ENCODE data around the gene ATRIP.
"Not testable (repeated sequence)": the region's sequence is repeated elsewhere in the genome, so short reads cannot be mapped to it uniquely, and the experiment has no call there.

ATRIP gene

DNA sequence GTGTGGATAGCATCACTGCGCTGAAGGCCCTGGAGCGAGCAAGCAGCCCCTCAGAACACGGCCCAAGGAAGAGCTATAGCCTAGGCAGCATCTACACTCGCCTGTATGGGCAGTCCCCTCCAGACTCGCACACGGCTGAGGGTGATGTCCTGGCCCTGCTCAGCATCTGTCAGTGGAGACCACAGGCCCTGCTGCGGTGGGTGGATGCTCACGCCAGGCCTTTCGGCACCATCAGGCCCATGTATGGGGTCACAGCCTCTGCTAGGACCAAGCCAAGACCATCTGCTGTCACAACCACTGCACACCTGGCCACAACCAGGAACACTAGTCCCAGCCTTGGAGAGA lies 20.5 kb downstream of the ATRIP start:
- no peak for DNase-seq (ENCODE audit: extremely low read depth in 1 of 2, low read depth in 1 of 2)

DNA sequence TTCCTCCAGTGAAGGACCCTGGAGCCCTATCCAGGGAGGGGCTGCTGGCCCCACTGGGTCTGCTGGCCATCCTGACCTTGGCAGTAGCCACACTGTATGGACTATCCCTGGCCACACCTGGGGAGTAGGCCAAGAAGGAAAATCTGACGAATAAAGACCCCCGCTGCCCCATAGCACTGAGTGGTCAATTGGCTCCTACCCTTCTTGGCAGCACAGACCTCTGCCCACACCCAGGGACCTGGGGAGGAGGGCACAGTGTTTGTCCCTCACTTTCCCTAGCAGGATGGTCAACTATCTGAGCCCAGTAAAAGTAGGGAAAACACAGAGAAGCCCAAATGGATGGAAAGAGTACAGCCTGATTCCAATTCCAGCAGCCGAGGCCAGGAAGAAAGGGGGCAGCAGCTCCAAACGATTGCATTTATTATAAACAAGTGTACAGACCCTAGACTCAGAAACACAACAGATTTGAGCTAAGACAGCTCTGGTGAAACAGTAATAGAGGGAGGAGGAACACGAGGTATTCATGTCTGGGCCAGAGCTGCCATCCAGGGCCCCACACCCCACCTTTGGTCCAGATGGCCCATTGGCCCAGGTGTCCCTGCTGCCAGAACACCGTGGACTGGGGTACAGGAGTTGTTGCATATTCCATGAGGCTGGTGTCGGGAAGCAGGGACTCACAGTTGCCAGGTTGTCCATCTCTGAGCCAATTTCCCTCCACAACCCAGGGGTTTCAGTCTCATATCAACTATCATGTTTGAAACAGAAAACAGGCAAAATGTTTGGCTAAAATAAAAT lies 21.1 kb downstream of the ATRIP start:
- no peak for DNase-seq (ENCODE audit: extremely low read depth in 1 of 2, low read depth in 1 of 2)

GRCh38 chr3:48468329-48468731 lies 21.8 kb downstream of the ATRIP start:
- no peak for DNase-seq (ENCODE audit: extremely low read depth in 1 of 2, low read depth in 1 of 2)

GRCh38 chr3:48469046-48469915 lies 22.7 kb downstream of the ATRIP start:
- no peak for DNase-seq (ENCODE audit: extremely low read depth in 1 of 2, low read depth in 1 of 2)

- no peak for DNase-seq (ENCODE audit: extremely low read depth in 1 of 2, low read depth in 1 of 2)
Observed at GRCh38 chr3:48470286-48470685, 23.7 kb downstream of the ATRIP start.

- DNase-seq (ENCODE audit: extremely low read depth in 1 of 2, low read depth in 1 of 2) = no peak
Observed at GRCh38 chr3:48472673-48472922, 26.1 kb downstream of the ATRIP start.

- DNase-seq (ENCODE audit: extremely low read depth in 1 of 2, low read depth in 1 of 2) = peak; percentile 83 to 89
Observed at GRCh38 chr3:48472923-48473616, 26.5 kb downstream of the ATRIP start.

DNA sequence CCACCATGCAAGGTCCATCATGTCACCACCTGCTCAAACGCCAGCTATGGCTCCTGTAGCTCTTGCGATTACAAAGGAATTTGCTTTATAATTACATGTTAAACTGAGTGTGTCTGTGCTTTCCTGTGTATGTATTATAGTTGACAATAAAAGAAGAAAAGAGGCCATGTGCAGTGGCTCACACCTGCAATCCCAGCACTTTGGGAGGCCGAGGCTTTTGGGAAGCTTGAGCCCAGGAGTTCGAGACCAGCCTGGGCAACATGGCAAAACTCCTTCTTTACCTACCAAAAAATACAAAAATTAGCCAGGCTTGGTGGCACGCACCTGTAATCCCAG lies 27.0 kb downstream of the ATRIP start:
- no peak for DNase-seq (ENCODE audit: extremely low read depth in 1 of 2, low read depth in 1 of 2)

- not testable (repeated sequence) for DNase-seq (ENCODE audit: extremely low read depth in 1 of 2, low read depth in 1 of 2)
Observed at GRCh38 chr3:48474031-48474430, 27.5 kb downstream of the ATRIP start.

DNA sequence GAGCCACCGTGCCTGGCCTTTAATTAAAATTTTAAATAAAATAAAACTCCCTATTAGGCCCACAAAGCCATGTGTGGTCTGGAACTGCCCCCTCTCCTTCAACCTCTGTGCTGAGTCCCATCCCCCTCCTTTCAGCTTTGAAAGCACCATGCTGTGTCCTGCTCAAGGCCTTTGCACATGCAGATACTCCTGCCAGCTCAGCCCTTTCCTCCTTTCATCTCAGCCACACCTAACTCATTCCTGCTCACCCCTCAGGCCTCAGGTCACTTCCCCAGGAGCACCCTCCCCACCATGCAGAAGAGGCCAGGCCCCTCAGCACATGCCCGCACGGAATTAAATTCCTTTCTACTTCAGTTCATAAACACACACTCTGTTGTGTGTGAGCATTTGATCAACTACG lies 28.1 kb downstream of the ATRIP start:
- DNase-seq (ENCODE audit: extremely low read depth in 1 of 2, low read depth in 1 of 2) = no peak

GRCh38 chr3:48475188-48475587 lies 28.7 kb downstream of the ATRIP start:
- DNase-seq (ENCODE audit: extremely low read depth in 1 of 2, low read depth in 1 of 2) = no peak

DNA sequence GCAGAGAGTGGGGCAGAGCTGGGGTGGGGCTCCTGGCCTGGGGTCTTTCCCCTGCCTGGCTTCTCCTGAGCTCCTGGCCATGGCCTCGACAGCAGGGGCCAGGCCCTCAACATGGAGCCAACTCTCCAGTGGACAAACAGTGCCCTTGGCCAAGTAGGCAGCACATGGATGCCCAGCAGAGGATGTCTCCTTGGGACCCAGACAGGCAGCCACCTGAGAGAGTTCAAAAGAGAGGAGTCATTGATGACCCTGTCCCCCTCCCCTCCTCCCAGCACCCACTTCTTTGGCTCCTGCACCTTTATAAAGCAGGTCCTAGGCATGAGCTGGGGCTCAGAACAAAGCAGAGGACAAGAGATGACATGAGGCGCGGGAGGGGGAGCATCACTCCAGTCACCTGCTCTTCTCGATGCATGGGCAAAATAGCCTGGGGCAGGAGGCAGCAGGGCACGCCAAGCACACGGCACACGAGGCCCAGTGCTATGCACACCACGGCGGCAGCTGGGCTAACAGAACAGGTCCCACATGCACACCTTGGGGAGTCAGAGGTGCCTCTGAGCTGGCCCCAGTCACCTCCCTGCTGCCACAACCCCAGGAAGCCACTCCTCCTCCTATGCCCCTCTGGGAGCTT lies 30.0 kb downstream of the ATRIP start:
- no peak for DNase-seq (ENCODE audit: extremely low read depth in 1 of 2, low read depth in 1 of 2)

- no peak for DNase-seq (ENCODE audit: extremely low read depth in 1 of 2, low read depth in 1 of 2)
Observed at GRCh38 chr3:48477959-48478520, 31.5 kb downstream of the ATRIP start.

DNA sequence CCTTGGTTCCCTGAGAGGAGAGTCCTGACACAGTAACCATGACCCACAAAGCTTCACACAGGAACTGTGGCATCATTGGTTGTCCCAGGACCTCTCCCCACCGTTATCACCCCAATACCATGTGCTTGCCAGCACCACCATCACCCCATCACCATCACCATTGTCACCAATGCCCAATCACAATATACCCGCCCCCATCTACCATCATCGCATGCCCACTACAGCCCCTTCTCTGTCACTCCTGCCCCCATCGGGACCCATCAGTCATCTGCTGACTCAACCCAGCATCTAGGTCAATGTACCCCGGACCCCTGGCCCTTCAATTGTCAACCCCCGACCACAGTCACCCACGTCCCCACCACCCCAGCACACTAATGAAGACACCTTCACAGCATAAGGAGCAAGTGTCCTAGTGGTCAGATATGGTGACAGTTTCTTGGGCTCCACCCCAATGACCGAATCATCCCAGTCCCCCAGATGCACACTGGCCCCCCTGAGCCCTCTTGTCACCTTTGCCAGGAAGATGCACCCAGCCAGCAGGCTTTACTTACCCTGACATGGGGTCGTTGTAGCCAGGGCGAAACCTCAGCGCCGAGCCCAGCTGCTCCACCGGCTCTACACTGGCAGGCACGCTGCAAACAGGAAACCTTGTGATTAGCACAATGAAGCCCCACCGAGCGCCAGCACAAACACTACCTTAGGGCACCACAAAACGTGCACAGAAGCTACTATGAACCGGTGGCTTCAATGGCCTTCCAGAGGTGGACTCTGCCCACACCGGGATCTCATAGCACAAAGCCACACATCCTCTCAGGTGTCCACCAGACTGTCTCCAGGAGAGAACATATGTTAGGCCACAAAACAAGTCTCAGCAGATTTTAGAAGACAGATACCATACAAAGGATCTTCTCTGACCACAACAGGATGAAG lies 32.4 kb downstream of the ATRIP start:
- DNase-seq (ENCODE audit: extremely low read depth in 1 of 2, low read depth in 1 of 2) = peak in 1 of 2 donors; percentile 32

- DNase-seq (ENCODE audit: extremely low read depth in 1 of 2, low read depth in 1 of 2) = not testable (repeated sequence)
Observed at GRCh38 chr3:48480891-48481290, 34.4 kb downstream of the ATRIP start.

DNA sequence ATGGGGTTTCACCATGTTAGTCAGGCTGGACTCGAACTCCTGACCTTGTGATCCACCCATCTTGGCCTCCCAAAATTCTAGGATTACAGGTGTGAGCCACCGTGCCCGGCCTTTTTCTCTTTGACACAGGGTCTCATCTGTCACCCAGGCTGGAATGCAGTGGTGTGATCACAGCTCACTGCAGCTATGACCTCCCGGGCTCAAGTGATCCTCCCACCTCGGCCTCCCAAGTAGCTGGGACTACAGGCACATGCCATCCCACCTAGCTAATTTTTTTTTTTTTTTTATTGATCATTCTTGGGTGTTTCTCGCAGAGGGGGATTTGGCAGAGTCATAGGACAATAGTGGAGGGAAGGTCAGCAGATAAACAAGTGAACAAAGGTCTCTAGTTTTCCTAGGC lies 36.3 kb downstream of the ATRIP start:
- DNase-seq (ENCODE audit: extremely low read depth in 1 of 2, low read depth in 1 of 2) = not testable (repeated sequence)

DNA sequence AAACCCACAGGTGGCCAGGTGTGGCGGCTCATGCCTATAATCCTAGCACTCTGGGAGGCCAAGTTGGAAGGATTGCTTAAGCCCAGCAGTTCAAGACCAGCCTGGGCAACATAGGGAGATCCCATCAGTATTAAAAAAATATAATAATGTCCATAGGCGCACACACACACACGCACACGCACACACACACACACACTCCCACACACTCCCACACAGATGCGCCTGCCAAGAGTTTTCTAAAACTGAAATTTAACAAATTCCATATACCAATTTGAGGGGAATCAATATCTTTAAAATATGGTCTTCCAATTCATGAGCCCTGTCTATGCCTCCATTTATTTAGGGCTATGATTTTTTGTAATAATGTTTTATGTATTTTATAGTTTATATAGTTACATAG lies 40.4 kb downstream of the ATRIP start:
- no peak for DNase-seq (ENCODE audit: extremely low read depth in 1 of 2, low read depth in 1 of 2)

DNA sequence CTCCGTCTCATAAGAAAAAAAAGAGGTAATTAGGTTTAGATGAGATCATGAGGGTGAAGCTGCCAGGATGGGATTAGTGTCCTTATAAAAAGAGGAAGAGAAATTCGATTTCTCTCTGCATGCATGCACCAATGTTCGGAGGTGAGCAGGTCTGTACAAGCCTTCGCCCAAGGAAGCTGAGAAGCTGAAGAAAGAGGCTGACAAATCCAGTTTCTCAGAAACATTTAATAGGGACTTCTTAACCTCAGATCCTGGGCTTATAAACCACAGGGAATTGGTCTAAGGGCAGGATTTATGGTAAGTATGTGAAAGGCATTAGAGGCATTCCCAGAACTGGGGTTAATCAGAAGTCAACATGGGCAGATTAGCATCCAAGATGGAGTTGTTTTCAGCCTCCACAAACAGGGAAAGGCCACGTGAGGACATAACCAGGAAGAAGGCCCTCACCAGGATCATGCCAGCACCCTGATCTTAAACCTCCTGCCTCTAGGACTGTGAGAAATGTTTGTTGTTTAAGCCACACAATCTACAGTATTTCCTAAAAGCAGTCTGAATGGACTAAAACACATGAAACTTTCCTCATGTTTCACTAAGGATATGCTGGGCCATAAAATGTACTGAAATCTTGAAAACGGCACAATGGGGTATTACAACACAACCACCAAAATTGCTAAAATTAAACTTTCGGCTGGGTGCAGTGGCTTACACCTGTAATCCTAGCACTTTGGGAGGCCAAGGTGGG lies 46.1 kb downstream of the ATRIP start:
- no peak for DNase-seq (ENCODE audit: extremely low read depth in 1 of 2, low read depth in 1 of 2)

DNA sequence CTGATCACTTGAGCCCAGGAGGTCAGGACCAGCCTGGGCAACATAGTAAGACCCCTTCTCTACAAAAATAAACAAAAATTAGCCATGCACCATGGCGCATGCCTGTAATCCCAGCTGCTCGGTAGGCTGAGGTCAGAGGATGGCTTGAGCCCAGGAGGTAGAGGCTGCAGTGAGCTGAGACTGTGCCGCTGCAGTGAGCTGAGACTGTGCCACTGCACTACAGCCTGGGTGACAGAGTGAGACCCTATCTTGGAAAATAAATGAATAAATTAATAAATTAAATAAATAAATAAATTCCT lies 46.6 kb downstream of the ATRIP start:
- no peak for DNase-seq (ENCODE audit: extremely low read depth in 1 of 2, low read depth in 1 of 2)

- DNase-seq (ENCODE audit: extremely low read depth in 1 of 2, low read depth in 1 of 2) = no peak
Observed at GRCh38 chr3:48500656-48501055, 54.1 kb downstream of the ATRIP start.

Data from activated CD8-positive, alpha-beta memory T cell treated with anti-CD3 and anti-CD28 coated beads for 1 hour (primary cell).